NK-92 (cell line): ENCODE data around the gene RTCB.

ENCODE experiments used
- DNase-seq: peaks from one replicate; lab custom pipeline; 2025; ENCODE audit not compliant: unreplicated experiment; lab: John Stamatoyannopoulos, UW

The RTCB gene

GRCh38 chr22:32340411-32340810 is 71.6 kb downstream of the RTCB start:
- DNase-seq: no peak

GRCh38 chr22:32339190-32340012 is 72.6 kb downstream of the RTCB start:
- no peak for DNase-seq

- DNase-seq: no peak
These were observed 73.3 kb downstream of the RTCB start for GRCh38 chr22:32338757-32339156.
